Measurements from ENCODE around the gene STOM.

STOM gene

GRCh38 chr9:121364077-121364476 lies 6.0 kb downstream of the STOM start:
- Histone ChIP-seq H3K4me3 (ENCODE audit: low read depth in 1 of 2, low read length in 1 of 2) (no peak overlapping the region), H3K27me3 (no peaks in the 10 kb centered on the region), H3K4me1 (ENCODE audit: control insufficient read depth in 1 of 2, insufficient read depth in 1 of 2, low read depth in 1 of 2, low read length in 1 of 2) (peaks cover 95 to 98% of the 10 kb centered on the region in 2 experiments), H3K27ac (peak overlapping the region; percentile 88), H3K36me3 (no peaks in the 10 kb centered on the region), H3K9me3 (no peaks in the 10 kb centered on the region)
- TF ChIP-seq CTCF (IDR thresholded peaks at IDR 0.05) = no peak

- no peaks in the 10 kb centered on the region for H3K36me3 ChIP-seq
- H3K4me1 ChIP-seq (ENCODE audit: control insufficient read depth in 1 of 2, insufficient read depth in 1 of 2, low read depth in 1 of 2, low read length in 1 of 2) = peaks cover 97 to 98% of the 10 kb centered on the region in 2 experiments
- H3K9me3 ChIP-seq = no peaks in the 10 kb centered on the region
- no peak for TF ChIP-seq CTCF (IDR thresholded peaks at IDR 0.05)
- peak overlapping the region; percentile 88 for H3K27ac ChIP-seq
- no peaks in the 10 kb centered on the region for H3K27me3 ChIP-seq
- H3K4me3 ChIP-seq (ENCODE audit: low read depth in 1 of 2, low read length in 1 of 2) = no peak overlapping the region
Observed at GRCh38 chr9:121363622-121363961, 6.5 kb downstream of the STOM start.

- Histone ChIP-seq H3K27ac (peak overlapping the region; percentile 88), H3K9me3 (no peaks in the 10 kb centered on the region), H3K36me3 (no peaks in the 10 kb centered on the region), H3K4me1 (ENCODE audit: control insufficient read depth in 1 of 2, insufficient read depth in 1 of 2, low read depth in 1 of 2, low read length in 1 of 2) (peaks cover 97 to 98% of the 10 kb centered on the region in 2 experiments), H3K27me3 (no peaks in the 10 kb centered on the region), H3K4me3 (ENCODE audit: low read depth in 1 of 2, low read length in 1 of 2) (peak overlapping the region in 1 of 2 experiments; percentile 7)
- TF ChIP-seq CTCF (IDR thresholded peaks at IDR 0.05) = no peak
Observed at GRCh38 chr9:121362813-121363621, 7.0 kb downstream of the STOM start.

- H3K4me1 ChIP-seq (ENCODE audit: control insufficient read depth in 1 of 2, insufficient read depth in 1 of 2, low read depth in 1 of 2, low read length in 1 of 2) = peaks cover 97% of the 10 kb centered on the region in 2 experiments
- no peaks in the 10 kb centered on the region for H3K36me3 ChIP-seq
- H3K9me3 ChIP-seq = no peaks in the 10 kb centered on the region
- no peaks in the 10 kb centered on the region for H3K27me3 ChIP-seq
- TF ChIP-seq CTCF (IDR thresholded peaks at IDR 0.05) = no peak
- H3K4me3 ChIP-seq (ENCODE audit: low read depth in 1 of 2, low read length in 1 of 2) = no peak overlapping the region
- peak overlapping the region; percentile 67 for H3K27ac ChIP-seq
Observed at GRCh38 chr9:121360601-121361374, 9.3 kb downstream of the STOM start.

GRCh38 chr9:121359351-121360294 lies 10.4 kb downstream of the STOM start:
- peaks cover 96 to 97% of the 10 kb centered on the region in 2 experiments for H3K4me1 ChIP-seq (ENCODE audit: control insufficient read depth in 1 of 2, insufficient read depth in 1 of 2, low read depth in 1 of 2, low read length in 1 of 2)
- no peaks in the 10 kb centered on the region for H3K36me3 ChIP-seq
- H3K27ac ChIP-seq = peak overlapping the region; percentile 77
- no peak overlapping the region for H3K4me3 ChIP-seq (ENCODE audit: low read depth in 1 of 2, low read length in 1 of 2)
- no peak for TF ChIP-seq CTCF (IDR thresholded peaks at IDR 0.05)
- no peaks in the 10 kb centered on the region for H3K27me3 ChIP-seq
- H3K9me3 ChIP-seq = no peaks in the 10 kb centered on the region

Data from neutrophil (primary cell).